HG03521 (cell line): Measurements from ENCODE around the gene MAGI1.
"Not testable (repeated sequence)": the region's sequence is repeated elsewhere in the genome, so short reads cannot be mapped to it uniquely, and the experiment has no call there.

Experiments used
- ATAC-seq: cut with Tn5 transposase; IDR thresholded peaks from one replicate; pipeline ENCODE4 v1.9.1; 2021; ENCODE audit warnings: mild to moderate bottlenecking, moderate library complexity; ENCODE audit not compliant: unreplicated experiment

The MAGI1 gene

DNA sequence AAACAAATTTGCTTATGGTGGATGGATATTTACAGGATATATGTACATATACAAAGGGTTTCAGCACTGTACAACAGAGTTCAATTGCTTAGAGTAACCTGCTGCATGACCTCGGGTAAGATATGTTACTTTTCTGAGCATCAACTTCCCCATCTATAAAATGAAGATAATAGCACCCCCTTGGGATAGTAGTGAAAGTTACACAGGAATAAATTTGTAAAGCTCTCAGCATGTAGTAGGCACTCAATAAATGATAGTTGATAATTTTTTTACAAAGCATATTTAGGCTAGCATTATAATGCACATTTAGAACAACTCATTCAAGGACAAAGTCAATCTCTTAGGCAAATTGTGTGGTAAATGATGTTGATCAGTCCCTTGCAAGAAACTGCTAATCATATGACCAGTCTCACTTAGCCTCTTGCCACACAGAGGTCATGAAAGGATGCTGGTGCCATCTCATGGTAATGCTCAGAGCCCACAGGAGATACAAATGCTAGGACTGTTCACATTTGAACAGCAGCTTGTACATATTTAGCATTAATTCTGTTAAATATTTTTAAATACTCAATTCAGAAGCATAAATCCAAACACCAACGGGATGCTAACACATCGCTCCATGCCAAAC lies 123.9 kb downstream of the MAGI1 start:
- no peak for ATAC-seq

DNA sequence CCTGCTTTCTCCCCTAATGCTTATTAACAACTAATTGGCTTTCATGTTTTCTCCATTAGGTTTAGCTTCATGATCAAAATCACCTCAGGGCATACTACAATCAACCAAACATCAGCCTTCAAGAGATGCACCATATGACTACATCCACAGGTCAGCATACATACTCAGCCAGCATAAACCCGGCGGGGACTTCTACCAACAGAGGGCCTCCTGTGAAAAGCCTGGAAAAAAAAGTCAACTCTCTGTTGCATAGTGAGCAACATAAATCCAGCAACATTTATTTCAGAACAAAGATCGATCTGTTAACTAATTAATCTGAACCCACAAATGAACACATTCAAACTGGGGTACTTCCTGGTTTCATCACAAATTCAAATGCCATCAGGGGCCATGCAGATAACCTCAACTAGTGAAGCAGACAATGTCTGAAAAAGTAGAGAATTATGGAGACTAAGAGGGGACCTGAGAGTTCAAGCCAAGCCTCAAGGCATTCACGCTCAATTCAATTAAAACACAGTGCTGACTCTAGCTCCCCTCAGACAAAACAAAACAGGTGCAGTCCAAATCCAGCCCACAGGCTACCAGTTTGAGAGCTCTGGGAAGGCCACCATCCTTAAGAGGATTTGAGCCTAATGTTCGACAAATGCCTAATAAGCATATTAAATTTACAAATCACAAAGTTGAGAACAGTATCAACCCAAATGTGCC lies 124.5 kb downstream of the MAGI1 start:
- no peak for ATAC-seq

DNA sequence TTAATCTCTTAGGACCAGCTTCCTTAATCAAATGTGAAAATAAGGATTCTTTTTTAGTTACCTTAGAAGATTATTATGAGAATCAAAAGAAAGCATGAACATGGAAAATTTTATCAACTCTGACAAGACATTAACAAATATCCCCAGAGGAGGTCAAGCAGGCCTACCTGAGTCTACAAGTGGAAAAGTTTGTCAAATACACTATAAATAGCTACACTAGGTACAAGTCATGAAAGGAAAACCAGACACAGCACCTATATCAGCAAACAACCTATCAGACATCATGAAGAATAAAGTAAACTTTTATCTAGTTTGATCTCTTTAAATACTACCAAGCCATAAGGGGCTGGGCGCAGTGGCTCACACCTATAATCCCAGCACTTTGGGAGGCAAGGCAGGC lies 126.1 kb downstream of the MAGI1 start:
- ATAC-seq: no peak

DNA sequence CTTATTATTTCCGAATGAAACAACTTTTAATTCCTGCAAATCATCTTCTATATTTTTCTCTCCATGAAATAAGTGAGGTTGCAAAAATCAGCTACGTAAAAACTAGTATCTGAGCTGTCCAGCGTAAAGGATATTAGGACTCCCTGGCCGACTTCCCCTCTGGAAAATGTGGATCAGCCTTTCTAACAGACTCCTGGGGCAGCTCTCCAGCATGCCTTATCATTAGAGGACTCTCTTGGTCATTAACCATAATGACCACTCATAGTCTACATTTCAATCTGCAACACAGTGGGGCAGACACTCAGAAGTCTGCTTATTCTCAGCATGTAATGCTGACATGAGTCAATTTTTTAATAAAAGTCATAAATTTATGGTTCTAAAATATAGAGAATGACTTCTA lies 130.1 kb downstream of the MAGI1 start:
- ATAC-seq: no peak

DNA sequence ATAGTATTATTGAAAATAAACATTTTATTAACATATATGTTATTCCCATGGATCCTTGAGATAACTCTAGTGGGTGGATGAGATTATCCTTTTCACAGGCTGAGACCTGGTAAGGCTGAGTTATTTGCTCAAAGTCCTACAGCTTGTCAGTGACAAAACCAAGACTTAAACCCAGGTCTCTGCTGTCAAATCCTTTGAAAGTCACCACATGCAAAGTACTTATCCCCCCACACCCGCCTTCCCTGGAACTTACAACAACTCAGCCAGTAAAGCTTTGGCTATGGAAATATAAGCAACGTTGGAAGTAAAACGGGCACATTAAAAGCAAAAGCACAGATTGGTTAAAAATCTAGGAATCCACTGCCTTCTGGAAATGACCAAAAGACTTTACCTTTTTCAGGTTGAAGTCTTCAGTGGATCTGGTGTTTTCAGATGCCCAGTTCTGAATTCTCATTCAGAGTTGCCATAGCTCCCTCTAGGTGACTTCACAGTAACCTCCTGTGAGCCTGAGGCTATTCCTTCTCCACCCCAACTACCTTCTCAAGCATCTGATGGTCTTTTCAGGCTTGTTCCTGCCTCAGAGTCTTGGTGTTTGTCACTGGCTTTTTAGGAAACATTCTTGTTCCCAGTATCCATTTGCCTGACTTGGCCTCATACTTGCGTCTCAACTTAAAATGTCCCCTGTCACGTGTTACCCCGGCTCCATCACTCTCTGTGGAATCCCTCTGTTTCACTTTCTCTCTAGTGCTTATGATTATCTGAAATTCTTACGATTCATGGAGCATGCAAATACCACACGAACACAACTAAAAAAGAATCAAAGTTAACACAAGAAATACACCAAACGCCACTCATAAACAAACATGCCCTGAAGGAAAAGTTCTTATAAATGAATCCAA lies 131.2 kb downstream of the MAGI1 start:
- ATAC-seq: no peak

DNA sequence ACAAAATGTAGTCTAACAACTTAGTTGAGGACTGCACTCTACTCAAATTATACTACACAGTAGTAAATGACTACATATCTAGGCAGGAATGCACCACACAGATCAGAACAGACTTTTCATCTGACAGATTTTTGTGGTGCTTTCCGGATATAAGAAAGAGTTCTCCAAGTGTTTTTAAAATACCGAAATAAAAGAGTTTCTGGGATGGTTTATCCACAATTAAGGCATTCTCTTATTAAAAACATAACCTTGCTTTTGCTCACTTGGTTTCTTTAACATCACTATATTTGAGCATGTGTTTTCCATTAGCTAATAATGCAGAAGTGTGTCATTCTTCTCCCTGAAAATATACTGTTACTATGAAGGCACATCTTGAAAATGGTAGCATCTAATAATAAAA lies 132.9 kb downstream of the MAGI1 start:
- ATAC-seq: no peak

DNA sequence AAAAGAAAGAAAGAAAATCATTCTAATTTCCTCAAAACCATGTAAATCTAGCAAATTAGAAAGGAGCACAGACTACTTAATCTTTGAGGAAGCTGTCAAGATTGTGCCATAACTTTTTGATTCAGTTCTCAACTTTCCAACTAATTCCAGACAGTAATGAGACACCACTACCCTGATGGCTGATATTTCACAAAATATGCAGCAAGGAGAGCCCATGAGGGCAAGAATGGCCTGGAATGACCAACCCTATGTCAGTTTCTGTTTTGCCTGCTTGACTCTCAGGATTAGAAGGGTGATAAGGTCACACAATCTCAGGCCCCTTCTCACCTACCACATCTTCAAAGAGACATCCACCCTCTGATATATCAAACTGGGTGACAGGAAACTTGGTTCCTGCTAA lies 134.7 kb downstream of the MAGI1 start:
- no peak for ATAC-seq

DNA sequence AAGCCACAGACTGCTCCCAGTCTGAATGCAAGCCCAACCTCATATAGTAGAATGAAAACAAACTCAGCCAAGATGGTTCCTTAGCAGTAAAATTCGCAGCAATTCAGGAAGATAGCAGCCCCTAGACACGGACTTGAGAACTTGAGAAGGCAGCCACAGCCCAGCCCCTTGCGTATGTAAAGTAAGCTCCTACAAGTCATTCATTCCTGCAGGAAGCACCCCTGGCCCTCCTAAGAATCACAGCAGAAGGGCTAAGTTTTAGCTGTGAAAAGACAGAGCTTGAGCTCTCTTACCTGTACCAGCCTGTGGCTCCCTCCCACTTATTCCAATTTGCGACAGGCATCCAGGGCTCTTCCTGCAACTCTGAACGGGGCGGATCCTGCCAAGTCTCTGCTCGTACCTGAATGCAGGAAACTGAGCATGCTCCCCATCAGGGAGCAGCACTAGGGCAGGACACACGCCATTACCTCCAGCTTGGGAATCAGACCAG lies 136.4 kb downstream of the MAGI1 start:
- no peak for ATAC-seq

DNA sequence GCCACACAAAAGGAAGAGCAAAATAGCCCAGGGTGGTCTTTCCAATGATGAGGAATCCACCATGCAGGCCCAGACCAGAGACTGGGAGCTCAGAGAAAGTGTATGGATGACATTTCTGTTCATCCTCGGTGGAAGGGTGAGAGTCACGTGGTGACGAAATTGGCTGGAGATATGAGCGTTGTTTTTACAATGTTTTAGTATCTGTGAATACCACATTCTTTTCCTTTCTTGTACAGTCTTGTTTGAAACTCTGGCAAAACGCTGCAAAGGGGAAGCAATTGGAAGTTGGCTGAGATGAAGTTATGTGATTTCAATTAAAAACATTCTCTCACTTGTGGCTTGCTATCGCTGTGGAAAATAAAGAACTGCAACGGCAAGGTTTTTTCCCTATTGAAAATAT lies 137.5 kb downstream of the MAGI1 start:
- ATAC-seq: no peak

DNA sequence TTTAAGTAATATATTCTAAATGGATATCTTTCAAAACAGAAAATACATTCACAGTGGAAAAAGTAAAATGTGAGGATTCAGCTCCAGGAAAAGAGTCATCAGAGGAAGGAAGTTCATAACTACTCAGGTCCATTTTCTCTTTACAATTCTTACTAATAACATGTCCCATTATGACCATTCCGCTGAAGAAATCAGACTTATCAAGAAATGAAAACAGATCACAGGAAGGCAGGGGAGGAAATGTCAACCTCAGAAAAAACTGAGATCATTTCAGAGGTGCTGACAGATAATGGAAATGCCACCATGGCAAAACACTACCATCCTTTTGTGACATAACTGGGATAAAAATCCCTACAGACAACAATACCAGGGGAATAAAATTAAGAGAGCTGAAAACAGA lies 139.5 kb downstream of the MAGI1 start:
- ATAC-seq: no peak

DNA sequence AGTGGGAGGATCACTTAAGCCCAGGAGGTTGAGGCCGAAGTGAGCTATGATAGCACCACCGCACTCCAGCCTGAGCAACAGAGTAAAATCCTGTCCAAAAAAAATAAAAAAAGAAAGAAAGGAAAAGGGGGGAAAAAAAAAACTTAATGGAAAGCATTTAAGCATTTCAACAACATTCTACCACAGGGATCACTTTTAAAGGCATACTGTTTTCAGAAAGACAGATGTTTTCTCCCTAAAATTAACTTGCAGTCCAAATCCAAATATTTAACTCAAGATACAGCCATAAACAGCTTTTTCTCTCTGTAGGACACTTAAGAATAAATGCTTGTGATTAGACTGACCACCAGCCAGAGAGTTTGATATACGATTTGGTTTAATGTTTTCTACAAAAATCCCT lies 141.0 kb downstream of the MAGI1 start:
- no peak for ATAC-seq

DNA sequence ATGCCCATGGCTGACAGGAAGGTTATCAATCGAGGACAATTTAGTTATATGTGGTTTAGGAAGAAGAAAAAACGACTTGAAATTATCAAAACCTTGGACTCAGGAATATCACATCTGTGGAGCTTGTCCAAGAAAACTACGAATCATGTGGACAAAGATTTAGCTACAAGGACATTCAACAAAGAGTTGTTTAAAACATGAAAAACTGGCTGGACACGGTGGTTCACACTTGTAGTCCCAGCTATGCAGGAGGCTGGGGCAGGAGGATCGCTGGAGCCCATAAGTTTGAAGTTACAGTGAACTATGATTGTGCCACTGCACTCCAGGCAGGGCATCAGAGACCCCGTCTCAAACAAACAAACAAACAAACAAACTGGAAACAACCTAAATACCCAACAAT lies 142.4 kb downstream of the MAGI1 start:
- ATAC-seq: no peak

DNA sequence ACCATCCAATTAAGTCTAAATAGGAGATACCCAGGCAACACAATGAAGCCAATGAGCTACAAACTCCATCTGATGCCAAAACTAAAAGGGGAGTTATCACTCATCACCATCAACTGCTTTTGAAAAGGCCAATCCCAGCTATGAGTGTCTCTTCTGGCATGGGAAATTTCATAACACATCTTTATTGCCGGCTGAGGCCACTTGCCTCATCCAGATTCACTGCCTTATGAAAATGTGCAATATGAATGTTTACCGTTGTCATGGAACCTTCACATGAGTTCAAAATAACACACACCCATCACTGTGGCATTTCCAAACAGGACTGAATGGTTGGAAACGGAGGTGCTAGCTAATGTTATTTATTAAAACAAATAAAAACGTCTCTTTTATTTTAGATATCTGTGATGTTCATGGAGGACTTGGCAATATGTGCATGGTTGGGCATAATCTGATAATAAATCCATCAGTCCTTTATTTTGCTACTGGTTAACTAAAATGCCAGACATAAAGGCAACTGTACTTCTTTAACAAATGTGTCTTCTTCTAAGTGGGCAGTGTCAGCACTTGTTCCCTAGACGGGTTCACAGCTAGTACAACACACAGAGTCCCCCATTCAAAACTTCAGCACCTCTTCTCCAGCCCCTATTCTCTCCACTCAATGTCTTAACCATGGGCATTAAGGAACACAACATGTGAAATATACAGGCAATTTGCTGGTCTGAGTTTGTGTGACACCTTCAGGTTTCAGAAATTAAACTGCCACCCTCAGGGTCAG lies 143.9 kb downstream of the MAGI1 start:
- no peak for ATAC-seq

DNA sequence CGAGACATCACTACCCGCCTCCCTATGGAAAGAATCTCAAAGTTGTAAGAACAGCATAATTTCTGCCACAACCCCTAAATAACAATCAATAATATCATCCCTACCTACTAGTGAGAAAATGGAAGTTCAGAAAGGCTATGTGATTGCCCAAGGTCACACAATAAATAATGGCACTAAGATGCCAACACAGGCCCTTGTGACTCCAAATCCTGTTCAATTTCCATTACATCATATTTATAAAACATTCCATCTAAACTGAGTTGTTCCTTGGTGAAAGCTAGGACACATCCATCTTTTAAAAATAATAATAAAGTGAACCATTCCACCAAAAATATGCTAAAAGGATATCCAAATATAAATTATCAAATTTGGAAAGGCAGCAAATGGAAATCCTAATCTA lies 144.6 kb downstream of the MAGI1 start:
- no peak for ATAC-seq

DNA sequence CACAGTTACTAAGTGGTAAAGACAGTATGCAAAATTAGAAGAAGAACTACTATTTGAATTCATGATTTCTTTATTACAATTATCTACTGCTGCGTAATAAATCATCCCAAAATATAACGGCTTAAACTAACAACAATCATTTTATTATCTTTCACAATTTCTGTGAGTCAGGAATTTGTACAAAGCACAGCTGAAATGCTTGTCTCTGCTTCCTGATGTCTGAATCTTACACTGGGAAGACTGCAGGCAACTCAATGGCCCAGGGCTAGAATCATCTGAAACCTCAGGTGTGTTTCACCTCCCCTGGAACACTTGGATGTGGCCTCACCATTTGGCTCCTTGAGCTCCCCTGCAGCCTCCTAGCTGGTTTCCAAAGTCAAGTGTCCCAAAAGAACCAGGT lies 145.1 kb downstream of the MAGI1 start:
- ATAC-seq: no peak

DNA sequence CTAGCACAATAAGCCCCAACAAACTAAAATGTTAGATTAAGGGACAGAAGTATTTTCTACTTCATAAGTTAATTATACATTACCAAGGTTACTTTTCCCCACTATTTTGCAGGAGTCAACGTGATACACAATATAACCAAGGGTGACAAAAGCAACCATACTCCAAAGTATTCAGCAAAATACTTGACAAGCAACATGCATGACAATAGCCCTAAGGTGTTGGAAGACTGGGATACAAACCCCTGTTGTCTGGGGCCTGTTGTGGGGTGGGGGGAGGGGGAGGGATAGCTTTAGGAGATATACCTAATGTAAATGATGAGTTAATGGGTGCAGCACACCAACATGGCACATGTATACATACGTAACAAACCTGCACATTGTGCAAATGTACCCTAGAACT lies 147.2 kb downstream of the MAGI1 start:
- ATAC-seq: not testable (repeated sequence)

DNA sequence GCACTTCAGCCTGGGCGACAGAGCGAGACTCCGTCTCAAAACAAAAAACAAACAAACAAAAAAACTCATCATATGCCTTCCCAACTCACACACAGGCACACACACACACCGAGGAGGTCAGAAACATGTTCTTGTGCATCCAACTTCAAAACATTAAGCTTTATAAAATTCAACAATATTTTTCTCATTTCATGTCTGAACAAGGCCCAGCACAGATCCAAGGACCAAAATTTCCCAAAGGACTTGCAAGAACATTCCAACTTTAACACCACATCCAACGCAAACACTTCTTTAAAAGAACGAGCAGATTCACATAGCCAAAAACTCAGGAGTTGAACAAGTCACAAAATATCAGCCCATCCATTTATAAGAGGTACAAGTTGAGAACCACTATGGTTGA lies 148.4 kb downstream of the MAGI1 start:
- ATAC-seq: no peak

DNA sequence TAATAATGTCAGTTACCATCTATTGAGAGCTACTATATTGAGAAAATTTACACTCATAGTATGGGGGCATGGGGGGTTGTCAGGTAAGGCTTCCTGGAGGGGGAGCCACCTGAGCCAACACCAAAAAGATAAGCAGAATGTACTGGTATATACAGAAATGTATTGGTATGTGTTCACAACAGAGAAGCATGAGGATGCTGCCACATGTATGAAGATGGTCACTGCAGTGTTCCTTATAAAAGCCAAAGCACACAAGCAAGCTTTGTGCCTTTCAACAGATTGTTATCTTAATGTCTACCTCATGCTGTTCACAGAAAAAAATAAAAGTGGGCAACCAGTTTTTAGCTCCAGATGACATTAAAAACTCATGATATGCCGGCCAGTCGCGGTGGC lies 149.0 kb downstream of the MAGI1 start:
- ATAC-seq: no peak

DNA sequence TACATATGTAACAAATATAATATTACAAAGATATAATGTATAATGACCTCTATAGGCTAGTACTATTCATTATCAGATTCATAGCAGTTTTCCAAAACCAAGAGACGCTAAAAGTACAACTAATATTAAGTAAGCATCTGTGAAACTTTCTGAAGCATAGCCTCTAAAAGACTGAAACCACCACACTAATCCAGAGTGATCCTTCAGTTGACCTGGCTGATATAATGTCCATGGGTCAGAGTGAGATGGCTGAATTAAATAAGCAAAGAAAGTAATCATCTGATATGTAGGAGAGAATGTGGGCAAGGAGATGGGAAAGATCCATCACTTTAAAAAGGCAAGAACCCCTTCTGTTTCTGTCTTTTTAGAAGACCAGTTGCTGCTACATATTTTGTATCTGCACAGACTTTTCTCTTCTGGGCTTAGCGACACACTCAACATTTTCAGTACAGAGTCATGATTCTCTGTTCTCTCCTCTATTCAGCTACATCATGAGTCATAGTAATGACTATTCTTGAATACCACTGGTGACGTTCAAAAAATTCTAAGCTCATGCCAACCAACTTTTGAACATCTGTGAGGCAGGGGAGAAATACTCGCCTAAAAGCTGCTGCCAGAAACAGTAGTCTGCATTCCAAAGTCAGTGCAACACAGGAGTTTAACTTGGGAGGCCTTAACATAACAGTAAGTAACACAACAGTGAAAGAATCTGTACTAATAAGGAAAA lies 149.6 kb downstream of the MAGI1 start:
- no peak for ATAC-seq

DNA sequence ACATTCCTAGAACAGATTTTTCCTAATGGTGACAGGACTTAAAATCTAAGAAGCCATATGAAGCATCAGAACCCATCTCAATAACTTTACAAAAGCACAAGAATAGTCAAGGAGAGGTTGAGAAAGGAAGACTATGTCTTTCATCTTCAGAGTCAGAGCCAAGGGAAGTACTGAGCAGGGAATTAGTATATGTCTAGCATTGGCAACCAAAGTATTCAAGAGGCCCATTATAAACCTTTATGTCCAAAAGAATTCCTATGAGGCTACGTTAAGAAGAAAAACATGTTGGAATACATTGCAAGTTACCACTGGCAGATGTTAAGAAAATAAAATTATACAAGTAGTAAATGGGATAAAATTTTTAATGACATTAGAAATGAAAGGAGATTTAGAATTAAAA lies 150.5 kb downstream of the MAGI1 start:
- no peak for ATAC-seq
